GM23338 (cell line): ENCODE measurements around the gene NUDT4. TPM values are rescaled to one million over a fixed set of nuclear protein-coding genes. Genes with fewer than 3 reads are reported as not detected.

Source experiments
- ATAC-seq: fragments of 200-7000 bp; cut with Tn5 transposase; 3 replicates; pipeline ENCODE4 v1.9.1; 2020
- DNase-seq: peaks from one replicate; pipeline ENCODE4 v3.0.0-alpha.2; 2015; ENCODE audit warnings: low spot score
- H2AFZ ChIP-seq: fragments of 200-600 bp; sonication (generic); 2 replicates; pipeline ENCODE4 v1.8.0; 2016; ENCODE audit warnings: antibody characterized with exemption, mild to moderate bottlenecking, moderate library complexity
- H3F3A ChIP-seq: fragments of 200-600 bp; sonication (generic); replicated peaks from 2 replicates; pipeline ENCODE4 v1.8.0; 2017; ENCODE audit warnings: antibody characterized with exemption, mixed run types, low read depth
- H3K27ac ChIP-seq: fragments of 200-600 bp; sonication (generic); 2 replicates; pipeline ENCODE4 v1.6.1; 2016; ENCODE audit warnings: low read depth
- H3K27me3 ChIP-seq: fragments of 200-600 bp; sonication (generic); 2 replicates; pipeline ENCODE4 v1.8.0; 2016; ENCODE audit warnings: mild to moderate bottlenecking, mixed run types, moderate library complexity; ENCODE audit not compliant: insufficient read depth
- H3K36me3 ChIP-seq: fragments of 200-600 bp; sonication (generic); 2 replicates; pipeline ENCODE4 v1.8.0; 2016; ENCODE audit warnings: mild to moderate bottlenecking; ENCODE audit not compliant: insufficient read depth
- H3K4me1 ChIP-seq: fragments of 200-600 bp; sonication (generic); 2 replicates; pipeline ENCODE4 v1.8.0; 2016; ENCODE audit warnings: mild to moderate bottlenecking, moderate library complexity; ENCODE audit not compliant: insufficient read depth
- H3K4me2 ChIP-seq: fragments of 200-600 bp; sonication (generic); 2 replicates; pipeline ENCODE4 v1.7.1; 2017; ENCODE audit warnings: mixed run types
- H3K4me3 ChIP-seq: fragments of 200-600 bp; sonication (generic); 2 replicates; pipeline ENCODE4 v1.6.1; 2016; ENCODE audit warnings: mixed run types
- H3K79me2 ChIP-seq: fragments of 200-600 bp; sonication (generic); replicated peaks from 2 replicates; pipeline ENCODE4 v1.8.0; 2017; ENCODE audit warnings: mild to moderate bottlenecking; ENCODE audit not compliant: insufficient read depth
- H3K9me2 ChIP-seq: fragments of 200-600 bp; sonication (generic); 2 replicates; pipeline ENCODE4 v1.8.0; 2017; ENCODE audit not compliant: insufficient read depth
- H4K20me1 ChIP-seq: fragments of 200-600 bp; sonication (generic); replicated peaks from 2 replicates; pipeline ENCODE4 v1.8.0; 2017; ENCODE audit warnings: mild to moderate bottlenecking; ENCODE audit not compliant: insufficient read depth
- H3K27ac Mint-ChIP-seq: 2 replicates; pipeline ENCODE4 v1.8.0; 2020; ENCODE audit warnings: inconsistent platforms, mild to moderate bottlenecking, moderate library complexity, mixed read lengths
- H3K27me3 Mint-ChIP-seq: 3 replicates; pipeline ENCODE4 v1.8.0; 2022; ENCODE audit warnings: low read depth, mild to moderate bottlenecking, moderate library complexity, mixed read lengths, inconsistent platforms; ENCODE audit not compliant: insufficient read depth, poor library complexity
- H3K36me3 Mint-ChIP-seq: 3 replicates; pipeline ENCODE4 v1.8.0; 2021; ENCODE audit warnings: low read depth, mild to moderate bottlenecking, inconsistent platforms, moderate library complexity, mixed read lengths
- H3K4me1 Mint-ChIP-seq: 3 replicates; pipeline ENCODE4 v1.8.0; 2020; ENCODE audit warnings: mild to moderate bottlenecking, inconsistent platforms, mixed read lengths
- H3K4me3 Mint-ChIP-seq: 3 replicates; pipeline ENCODE4 v1.8.0; 2021; ENCODE audit warnings: moderate library complexity, mild to moderate bottlenecking, inconsistent platforms, mixed read lengths
- H3K9me3 Mint-ChIP-seq: 3 replicates; pipeline ENCODE4 v1.8.0; 2020; ENCODE audit warnings: moderate library complexity, mild to moderate bottlenecking, inconsistent platforms, mixed read lengths
- CREB1 ChIP-seq: fragments of 250-450 bp; sonication (Bioruptor Pico); IDR thresholded peaks from 2 replicates; pipeline ENCODE4 v1.5.0; 2020; ENCODE audit warnings: low read depth, mild to moderate bottlenecking, moderate library complexity
- EZH2phosphoT487 ChIP-seq: fragments of 200-600 bp; sonication (generic); IDR thresholded peaks from one replicate; pipeline ENCODE4 v1.8.1; 2018; ENCODE audit warnings: antibody characterized with exemption; ENCODE audit not compliant: unreplicated experiment
- JUNB ChIP-seq: IDR thresholded peaks from one replicate; pipeline ENCODE4 v1.6.1; 2016; ENCODE audit warnings: antibody characterized with exemption; ENCODE audit not compliant: unreplicated experiment
- POLR2AphosphoS5 ChIP-seq: IDR thresholded peaks from 2 replicates; pipeline ENCODE4 v1.6.1; 2016; ENCODE audit warnings: antibody characterized with exemption, low read depth
- ZNF114 ChIP-seq: fragments of 250-450 bp; sonication (Bioruptor Pico); IDR thresholded peaks from 2 replicates; pipeline ENCODE4 v1.5.0; 2020; ENCODE audit warnings: mild to moderate bottlenecking, moderate library complexity
- ZNF331 ChIP-seq: fragments of 250-450 bp; sonication (Bioruptor Pico); IDR thresholded peaks from 2 replicates; pipeline ENCODE4 v1.5.0; 2020; ENCODE audit warnings: low read depth, mild to moderate bottlenecking, moderate library complexity
- polyA plus RNA-seq: library from polyadenylated mRNA; unstranded; fragments of >200 nt; fragmentation: Nextera tagmentation; extraction: Ambion mirVana; gene quantifications from 2 replicates; pipeline ENCODE4 v1.2.1, GENCODE V29; 2016
- total RNA-seq: library from RNA; depleted of rRNA; stranded (reverse); fragments of >200 nt; shearing (Covaris generic); gene quantifications from 2 replicates; pipeline ENCODE4 v1.2.3, GENCODE V29; 2014
- TF ChIP-seq, protein P1 (sequence below): fragments of 250-450 bp; sonication (Bioruptor Pico); IDR thresholded peaks from 2 replicates; pipeline ENCODE4 v1.5.0; 2020; ENCODE audit warnings: mild to moderate bottlenecking, moderate library complexity
- TF ChIP-seq, protein P2 (sequence below): IDR thresholded peaks from one replicate; pipeline ENCODE4 v1.6.1; 2018; ENCODE audit warnings: antibody characterized with exemption; ENCODE audit not compliant: unreplicated experiment

Gene NUDT4
- total and polyA plus RNA-seq, 2 experiments from 2014 or later, result 32.3 to 67.2 TPM

DNA sequence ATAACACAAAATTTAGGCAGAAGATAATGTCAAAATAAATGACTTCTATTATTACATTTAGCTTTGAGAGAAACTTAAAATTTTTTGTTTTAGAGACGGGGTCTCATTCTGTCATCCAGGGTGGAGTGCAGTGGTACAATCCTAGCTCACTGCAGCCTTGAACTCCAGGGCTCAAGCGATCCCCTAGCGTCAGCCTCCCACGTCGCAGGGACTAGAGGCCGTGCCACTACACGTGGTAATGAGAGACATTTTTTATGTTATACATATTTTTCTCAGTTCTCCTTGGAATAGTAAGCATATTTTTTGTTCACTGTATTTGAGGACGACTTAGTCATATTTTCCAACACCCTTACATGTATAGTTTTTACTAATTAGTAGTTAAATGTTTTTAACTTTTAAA lies 21.5 kb upstream of the NUDT4 start:
- ATAC-seq (no peak), DNase-seq (no peak)
- Mint-ChIP-seq H3K4me1 (no peaks in the 10 kb centered on the region; the same call in 1 of the 3 replicates), H3K4me3 (no peak overlapping the region), H3K36me3 (no peaks in the 10 kb centered on the region; the same call in 2 of the 3 replicates), H3K9me3 (no peaks in the 10 kb centered on the region), H3K27me3 (peaks cover 2% of the 10 kb centered on the region), H3K27ac (no peak overlapping the region)
- Histone ChIP-seq H4K20me1 (no peaks in the 10 kb centered on the region), H3K4me3 (no peak overlapping the region), H3K4me1 (no peaks in the 10 kb centered on the region), H3K4me2 (no peak overlapping the region), H2AFZ (no peak overlapping the region), H3K36me3 (no peaks in the 10 kb centered on the region), H3K79me2 (no peaks in the 10 kb centered on the region), H3F3A (no peaks in the 10 kb centered on the region), H3K27ac (no peak overlapping the region), H3K9me2 (0 out of 2 replicates have a peak, but pooled peaks cover 3% of the 10 kb centered on the region), H3K27me3 (no peaks in the 10 kb centered on the region)
- TF ChIP-seq ZNF114 (CRISPR knock-in tag) (no peak), ZNF331 (CRISPR knock-in tag) (no peak), CREB1 (no peak), POLR2AphosphoS5 (no peak), EZH2phosphoT487 (no peak), JUNB (no peak)
- TF ChIP-seq, protein P1, sequence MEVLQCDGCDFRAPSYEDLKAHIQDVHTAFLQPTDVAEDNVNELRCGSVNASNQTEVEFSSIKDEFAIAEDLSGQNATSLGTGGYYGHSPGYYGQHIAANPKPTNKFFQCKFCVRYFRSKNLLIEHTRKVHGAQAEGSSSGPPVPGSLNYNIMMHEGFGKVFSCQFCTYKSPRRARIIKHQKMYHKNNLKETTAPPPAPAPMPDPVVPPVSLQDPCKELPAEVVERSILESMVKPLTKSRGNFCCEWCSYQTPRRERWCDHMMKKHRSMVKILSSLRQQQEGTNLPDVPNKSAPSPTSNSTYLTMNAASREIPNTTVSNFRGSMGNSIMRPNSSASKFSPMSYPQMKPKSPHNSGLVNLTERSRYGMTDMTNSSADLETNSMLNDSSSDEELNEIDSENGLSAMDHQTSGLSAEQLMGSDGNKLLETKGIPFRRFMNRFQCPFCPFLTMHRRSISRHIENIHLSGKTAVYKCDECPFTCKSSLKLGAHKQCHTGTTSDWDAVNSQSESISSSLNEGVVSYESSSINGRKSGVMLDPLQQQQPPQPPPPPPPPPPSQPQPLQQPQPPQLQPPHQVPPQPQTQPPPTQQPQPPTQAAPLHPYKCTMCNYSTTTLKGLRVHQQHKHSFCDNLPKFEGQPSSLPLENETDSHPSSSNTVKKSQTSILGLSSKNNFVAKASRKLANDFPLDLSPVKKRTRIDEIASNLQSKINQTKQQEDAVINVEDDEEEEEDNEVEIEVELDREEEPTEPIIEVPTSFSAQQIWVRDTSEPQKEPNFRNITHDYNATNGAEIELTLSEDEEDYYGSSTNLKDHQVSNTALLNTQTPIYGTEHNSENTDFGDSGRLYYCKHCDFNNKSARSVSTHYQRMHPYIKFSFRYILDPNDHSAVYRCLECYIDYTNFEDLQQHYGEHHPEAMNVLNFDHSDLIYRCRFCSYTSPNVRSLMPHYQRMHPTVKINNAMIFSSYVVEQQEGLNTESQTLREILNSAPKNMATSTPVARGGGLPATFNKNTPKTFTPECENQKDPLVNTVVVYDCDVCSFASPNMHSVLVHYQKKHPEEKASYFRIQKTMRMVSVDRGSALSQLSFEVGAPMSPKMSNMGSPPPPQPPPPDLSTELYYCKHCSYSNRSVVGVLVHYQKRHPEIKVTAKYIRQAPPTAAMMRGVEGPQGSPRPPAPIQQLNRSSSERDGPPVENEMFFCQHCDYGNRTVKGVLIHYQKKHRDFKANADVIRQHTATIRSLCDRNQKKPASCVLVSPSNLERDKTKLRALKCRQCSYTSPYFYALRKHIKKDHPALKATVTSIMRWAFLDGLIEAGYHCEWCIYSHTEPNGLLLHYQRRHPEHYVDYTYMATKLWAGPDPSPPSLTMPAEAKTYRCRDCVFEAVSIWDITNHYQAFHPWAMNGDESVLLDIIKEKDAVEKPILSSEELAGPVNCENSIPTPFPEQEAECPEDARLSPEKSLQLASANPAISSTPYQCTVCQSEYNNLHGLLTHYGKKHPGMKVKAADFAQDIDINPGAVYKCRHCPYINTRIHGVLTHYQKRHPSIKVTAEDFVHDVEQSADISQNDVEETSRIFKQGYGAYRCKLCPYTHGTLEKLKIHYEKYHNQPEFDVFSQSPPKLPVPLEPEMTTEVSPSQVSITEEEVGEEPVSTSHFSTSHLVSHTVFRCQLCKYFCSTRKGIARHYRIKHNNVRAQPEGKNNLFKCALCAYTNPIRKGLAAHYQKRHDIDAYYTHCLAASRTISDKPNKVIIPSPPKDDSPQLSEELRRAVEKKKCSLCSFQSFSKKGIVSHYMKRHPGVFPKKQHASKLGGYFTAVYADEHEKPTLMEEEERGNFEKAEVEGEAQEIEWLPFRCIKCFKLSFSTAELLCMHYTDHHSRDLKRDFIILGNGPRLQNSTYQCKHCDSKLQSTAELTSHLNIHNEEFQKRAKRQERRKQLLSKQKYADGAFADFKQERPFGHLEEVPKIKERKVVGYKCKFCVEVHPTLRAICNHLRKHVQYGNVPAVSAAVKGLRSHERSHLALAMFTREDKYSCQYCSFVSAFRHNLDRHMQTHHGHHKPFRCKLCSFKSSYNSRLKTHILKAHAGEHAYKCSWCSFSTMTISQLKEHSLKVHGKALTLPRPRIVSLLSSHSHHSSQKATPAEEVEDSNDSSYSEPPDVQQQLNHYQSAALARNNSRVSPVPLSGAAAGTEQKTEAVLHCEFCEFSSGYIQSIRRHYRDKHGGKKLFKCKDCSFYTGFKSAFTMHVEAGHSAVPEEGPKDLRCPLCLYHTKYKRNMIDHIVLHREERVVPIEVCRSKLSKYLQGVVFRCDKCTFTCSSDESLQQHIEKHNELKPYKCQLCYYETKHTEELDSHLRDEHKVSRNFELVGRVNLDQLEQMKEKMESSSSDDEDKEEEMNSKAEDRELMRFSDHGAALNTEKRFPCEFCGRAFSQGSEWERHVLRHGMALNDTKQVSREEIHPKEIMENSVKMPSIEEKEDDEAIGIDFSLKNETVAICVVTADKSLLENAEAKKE (CRISPR knock-in tag), result no peak
- TF ChIP-seq, protein P2, sequence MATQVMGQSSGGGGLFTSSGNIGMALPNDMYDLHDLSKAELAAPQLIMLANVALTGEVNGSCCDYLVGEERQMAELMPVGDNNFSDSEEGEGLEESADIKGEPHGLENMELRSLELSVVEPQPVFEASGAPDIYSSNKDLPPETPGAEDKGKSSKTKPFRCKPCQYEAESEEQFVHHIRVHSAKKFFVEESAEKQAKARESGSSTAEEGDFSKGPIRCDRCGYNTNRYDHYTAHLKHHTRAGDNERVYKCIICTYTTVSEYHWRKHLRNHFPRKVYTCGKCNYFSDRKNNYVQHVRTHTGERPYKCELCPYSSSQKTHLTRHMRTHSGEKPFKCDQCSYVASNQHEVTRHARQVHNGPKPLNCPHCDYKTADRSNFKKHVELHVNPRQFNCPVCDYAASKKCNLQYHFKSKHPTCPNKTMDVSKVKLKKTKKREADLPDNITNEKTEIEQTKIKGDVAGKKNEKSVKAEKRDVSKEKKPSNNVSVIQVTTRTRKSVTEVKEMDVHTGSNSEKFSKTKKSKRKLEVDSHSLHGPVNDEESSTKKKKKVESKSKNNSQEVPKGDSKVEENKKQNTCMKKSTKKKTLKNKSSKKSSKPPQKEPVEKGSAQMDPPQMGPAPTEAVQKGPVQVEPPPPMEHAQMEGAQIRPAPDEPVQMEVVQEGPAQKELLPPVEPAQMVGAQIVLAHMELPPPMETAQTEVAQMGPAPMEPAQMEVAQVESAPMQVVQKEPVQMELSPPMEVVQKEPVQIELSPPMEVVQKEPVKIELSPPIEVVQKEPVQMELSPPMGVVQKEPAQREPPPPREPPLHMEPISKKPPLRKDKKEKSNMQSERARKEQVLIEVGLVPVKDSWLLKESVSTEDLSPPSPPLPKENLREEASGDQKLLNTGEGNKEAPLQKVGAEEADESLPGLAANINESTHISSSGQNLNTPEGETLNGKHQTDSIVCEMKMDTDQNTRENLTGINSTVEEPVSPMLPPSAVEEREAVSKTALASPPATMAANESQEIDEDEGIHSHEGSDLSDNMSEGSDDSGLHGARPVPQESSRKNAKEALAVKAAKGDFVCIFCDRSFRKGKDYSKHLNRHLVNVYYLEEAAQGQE, result no peak
